Prostate gland (tissue), 2 donors: ENCODE results near the gene MAP7D3.

Experiments used
- CTCF ChIP-seq, 4 experiments: fragments of 200-600 bp in 2 of 4; fragments of 450-650 bp in 2 of 4; sonication (generic) in 2 of 4; IDR thresholded peaks; 1 replicate in 3 of 4; 2 replicates in 1 of 4; pipeline ENCODE4 v1.5.1; 2016 to 2019; ENCODE audit warnings: antibody characterized with exemption in 4 of 4, mild to moderate bottlenecking in 2 of 4, moderate library complexity in 2 of 4
- POLR2A ChIP-seq: fragments of 450-650 bp; IDR thresholded peaks from one replicate; pipeline ENCODE4 v1.6.1; 2016; ENCODE audit warnings: antibody characterized with exemption, mild to moderate bottlenecking
- POLR2AphosphoS5 ChIP-seq: sonication (generic); formaldehyde crosslinking; IDR thresholded peaks from one replicate; pipeline ENCODE4 v1.6.1; 2017; ENCODE audit warnings: antibody characterized with exemption

- no peak for TF ChIP-seq CTCF (IDR thresholded peaks at IDR 0.05)
- TF ChIP-seq POLR2A: no peak
- TF ChIP-seq POLR2AphosphoS5: no peak
Observed at GRCh38 chrX:136250191-136251040, 784 bp downstream of the MAP7D3 start.
